HepG2 (cell line): Measurements from ENCODE around the gene TUG1. TPM values are rescaled to one million over a fixed set of nuclear protein-coding genes. Genes with fewer than 3 reads are reported as not detected.

Experiments used
- CEBPB ChIP-seq: IDR thresholded peaks from 2 replicates; pipeline ENCODE4 v1.6.1; 2011; ENCODE audit warnings: low read depth, low read length, improper control_type of control experiment, borderline replicate concordance
- DMAP1 ChIP-seq: IDR thresholded peaks from 2 replicates; pipeline ENCODE4 v1.6.1; 2016
- FOXA1 ChIP-seq, 2 experiments: fragments of 450-650 bp in 1 of 2; sonication (generic) in 1 of 2; formaldehyde crosslinking in 1 of 2; IDR thresholded peaks; 2 replicates each; pipeline versions ENCODE4 v1.4.0 to v1.6.1; 2016 to 2020; ENCODE audit warnings: missing genetic modification reagents in 1 of 2
- HDAC1 ChIP-seq: sonication (generic); formaldehyde crosslinking; IDR thresholded peaks from 2 replicates; pipeline ENCODE4 v1.5.1; 2020; ENCODE audit warnings: mild to moderate bottlenecking, missing genetic modification reagents
- KDM5B ChIP-seq: sonication (generic); formaldehyde crosslinking; IDR thresholded peaks from 2 replicates; pipeline ENCODE4 v1.4.0; 2020; ENCODE audit warnings: missing genetic modification reagents, mild to moderate bottlenecking, borderline replicate concordance
- KMT2A ChIP-seq: sonication (generic); formaldehyde crosslinking; IDR thresholded peaks from 2 replicates; pipeline ENCODE4 v1.4.0; 2020; ENCODE audit warnings: missing genetic modification reagents
- KMT2B ChIP-seq: IDR thresholded peaks from 2 replicates; pipeline ENCODE4 v1.6.1; 2016; ENCODE audit warnings: missing genetic modification reagents, missing compliant biosample characterization
- MED13 ChIP-seq: sonication (generic); formaldehyde crosslinking; IDR thresholded peaks from 2 replicates; pipeline ENCODE4 v1.5.0; 2020; ENCODE audit warnings: missing genetic modification reagents
- NFIB ChIP-seq: sonication (generic); formaldehyde crosslinking; IDR thresholded peaks from 2 replicates; pipeline ENCODE4 v1.9.0; 2021; ENCODE audit warnings: missing genetic modification reagents, mild to moderate bottlenecking, borderline replicate concordance
- SOX13 ChIP-seq, 3 experiments: fragments of 450-650 bp in 1 of 3; sonication (generic) in 1 of 3; formaldehyde crosslinking in 1 of 3; IDR thresholded peaks in 2 of 3; conservative IDR thresholded peaks in 1 of 3; 2 replicates each; pipeline versions ENCODE4 v1.5.0 to v1.6.1; 2016 to 2020; ENCODE audit warnings: antibody characterized with exemption in 1 of 3, mild to moderate bottlenecking in 1 of 3, missing compliant biosample characterization in 1 of 3, missing genetic modification reagents in 1 of 3, moderate library complexity in 1 of 3
- YEATS4 ChIP-seq: sonication (generic); formaldehyde crosslinking; IDR thresholded peaks from 2 replicates; pipeline ENCODE4 v1.4.0; 2020; ENCODE audit warnings: missing genetic modification reagents, borderline replicate concordance
- ZBTB7B ChIP-seq: sonication (generic); formaldehyde crosslinking; IDR thresholded peaks from 2 replicates; pipeline ENCODE4 v1.4.0; 2020; ENCODE audit warnings: missing genetic modification reagents
- ZFY ChIP-seq: sonication (generic); formaldehyde crosslinking; IDR thresholded peaks from 2 replicates; pipeline ENCODE4 v1.4.0; 2020; ENCODE audit warnings: missing genetic modification reagents
- ZKSCAN5 ChIP-seq: sonication (generic); formaldehyde crosslinking; IDR thresholded peaks from 2 replicates; pipeline ENCODE4 v1.5.1; 2020; ENCODE audit warnings: mild to moderate bottlenecking, missing genetic modification reagents
- ZNF253 ChIP-seq: sonication (generic); formaldehyde crosslinking; IDR thresholded peaks from 2 replicates; pipeline ENCODE4 v1.8.0; 2022; ENCODE audit warnings: mild to moderate bottlenecking, missing genetic modification reagents, borderline replicate concordance
- ZNF44 ChIP-seq: sonication (generic); formaldehyde crosslinking; IDR thresholded peaks from 2 replicates; pipeline ENCODE4 v1.5.1; 2020; ENCODE audit warnings: mild to moderate bottlenecking, missing genetic modification reagents
- ZSCAN12 ChIP-seq: sonication (generic); formaldehyde crosslinking; IDR thresholded peaks from 2 replicates; pipeline ENCODE4 v1.9.0; 2021; ENCODE audit warnings: mild to moderate bottlenecking, missing genetic modification reagents
- polyA plus RNA-seq, 8 experiments: library from polyadenylated mRNA; depleted of rRNA in 3 of 8; stranded (reverse) in 7 of 8; unstranded in 1 of 8; fragments of >200 nt; fragmentation: Illumina TruSeq in 4 of 8; extraction: Trizol in 4 of 8; gene quantifications; 2 replicates each; pipeline versions ENCODE4 v1.2.1 to v1.2.3, GENCODE V29; 2011 to 2016; ENCODE audit warnings: low read depth in 4 of 8, missing spikeins in 1 of 8, mixed read lengths in 1 of 8; ENCODE audit not compliant: insufficient read depth in 1 of 8
- total RNA-seq, 5 experiments: library from RNA; depleted of rRNA; stranded (reverse); fragments of >200 nt; fragmentation: Illumina TruSeq; extraction: Trizol; gene quantifications; 2 replicates each; pipeline ENCODE4 v1.2.3, GENCODE V29; 2016; ENCODE audit warnings: low read depth in 1 of 5
- TF ChIP-seq, protein P1 (sequence below): sonication (generic); formaldehyde crosslinking; IDR thresholded peaks from 2 replicates; pipeline ENCODE4 v1.4.0; 2020; ENCODE audit warnings: missing genetic modification reagents, mild to moderate bottlenecking, borderline replicate concordance
- TF ChIP-seq, protein P2 (sequence below): sonication (generic); formaldehyde crosslinking; IDR thresholded peaks from 2 replicates; pipeline ENCODE4 v1.8.1; 2023; ENCODE audit warnings: mild to moderate bottlenecking, missing genetic modification reagents
- TF ChIP-seq, protein P3 (sequence below): IDR thresholded peaks from 2 replicates; pipeline ENCODE4 v1.6.1; 2018; ENCODE audit warnings: missing genetic modification reagents, mild to moderate bottlenecking, missing compliant biosample characterization
- TF ChIP-seq, protein P4 (sequence below): sonication (generic); formaldehyde crosslinking; IDR thresholded peaks from 2 replicates; pipeline ENCODE4 v1.8.0; 2023; ENCODE audit warnings: mild to moderate bottlenecking, missing genetic modification reagents
- TF ChIP-seq, protein P5 (sequence below): sonication (generic); formaldehyde crosslinking; conservative IDR thresholded peaks from 2 replicates; pipeline ENCODE4 v1.8.1; 2023; ENCODE audit warnings: missing genetic modification reagents

TUG1 gene
- total and polyA plus RNA-seq, 2 of the 13 experiments (the other 11 are each of a cell fraction or from before 2014, with no cell fraction given): 35.2 to 122 TPM

DNA sequence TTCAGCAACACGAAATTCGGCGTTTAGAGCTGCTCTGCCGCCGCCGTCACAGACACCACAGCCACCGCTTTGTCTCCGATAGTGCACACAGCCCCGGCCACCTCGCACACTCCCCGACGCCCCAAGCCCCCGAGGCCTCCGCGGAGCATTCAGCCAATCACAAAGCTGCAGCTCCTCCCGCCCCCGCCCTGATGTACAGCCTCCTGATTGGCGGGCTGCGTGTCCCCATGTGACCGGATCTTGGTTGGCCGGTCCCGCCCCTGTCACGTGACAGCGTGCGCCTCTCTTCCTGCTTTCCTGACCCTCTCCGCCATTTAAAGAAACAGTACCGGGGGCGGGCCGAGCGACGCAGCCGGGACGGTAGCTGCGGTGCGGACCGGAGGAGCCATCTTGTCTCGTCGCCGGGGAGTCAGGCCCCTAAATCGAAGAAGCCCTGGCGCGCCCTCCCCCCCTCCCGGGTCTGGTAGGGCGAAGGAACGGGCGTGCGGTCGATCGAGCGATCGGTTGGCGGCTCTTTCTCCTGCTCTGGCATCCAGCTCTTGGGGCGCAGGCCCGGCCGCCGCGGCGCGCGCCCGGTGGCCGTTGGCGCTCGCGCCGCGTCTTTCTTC is at the start of gene TUG1 (continued):
- TF ChIP-seq, protein P1, sequence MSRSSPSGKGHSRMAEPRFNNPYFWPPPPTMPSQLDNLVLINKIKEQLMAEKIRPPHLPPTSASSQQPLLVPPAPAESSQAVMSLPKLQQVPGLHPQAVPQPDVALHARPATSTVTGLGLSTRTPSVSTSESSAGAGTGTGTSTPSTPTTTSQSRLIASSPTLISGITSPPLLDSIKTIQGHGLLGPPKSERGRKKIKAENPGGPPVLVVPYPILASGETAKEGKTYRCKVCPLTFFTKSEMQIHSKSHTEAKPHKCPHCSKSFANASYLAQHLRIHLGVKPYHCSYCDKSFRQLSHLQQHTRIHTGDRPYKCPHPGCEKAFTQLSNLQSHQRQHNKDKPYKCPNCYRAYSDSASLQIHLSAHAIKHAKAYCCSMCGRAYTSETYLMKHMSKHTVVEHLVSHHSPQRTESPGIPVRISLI (CRISPR knock-in tag): peak; percentile 30; the same call in 1 of the 2 replicates
- TF ChIP-seq ZKSCAN5 (CRISPR knock-in tag): no peak
- 0 out of 2 replicates have a peak, but pooled peaks have one; percentile 7 for TF ChIP-seq SOX13 (IDR thresholded peaks at IDR 0.05)
- peak in 1 of 2 experiments; percentile 50; a peak in 1 of 4 replicates for TF ChIP-seq SOX13 (CRISPR knock-in tag; conservative IDR thresholded peaks at IDR 0.05 in 1 of 2, IDR thresholded peaks at IDR 0.05 in 1 of 2)
- TF ChIP-seq KMT2B (CRISPR knock-in tag): peak; percentile 75
- peak; percentile 85 for TF ChIP-seq YEATS4 (CRISPR knock-in tag)
- no peak for TF ChIP-seq ZNF44 (CRISPR knock-in tag)
- TF ChIP-seq MED13 (CRISPR knock-in tag): no peak
- TF ChIP-seq, protein P2, sequence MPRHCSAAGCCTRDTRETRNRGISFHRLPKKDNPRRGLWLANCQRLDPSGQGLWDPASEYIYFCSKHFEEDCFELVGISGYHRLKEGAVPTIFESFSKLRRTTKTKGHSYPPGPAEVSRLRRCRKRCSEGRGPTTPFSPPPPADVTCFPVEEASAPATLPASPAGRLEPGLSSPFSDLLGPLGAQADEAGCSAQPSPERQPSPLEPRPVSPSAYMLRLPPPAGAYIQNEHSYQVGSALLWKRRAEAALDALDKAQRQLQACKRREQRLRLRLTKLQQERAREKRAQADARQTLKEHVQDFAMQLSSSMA (CRISPR knock-in tag): peak; percentile 92
- peak; percentile 43; the same call in 1 of the 2 replicates for TF ChIP-seq DMAP1
- no peak for TF ChIP-seq NFIB
- TF ChIP-seq, protein P3, sequence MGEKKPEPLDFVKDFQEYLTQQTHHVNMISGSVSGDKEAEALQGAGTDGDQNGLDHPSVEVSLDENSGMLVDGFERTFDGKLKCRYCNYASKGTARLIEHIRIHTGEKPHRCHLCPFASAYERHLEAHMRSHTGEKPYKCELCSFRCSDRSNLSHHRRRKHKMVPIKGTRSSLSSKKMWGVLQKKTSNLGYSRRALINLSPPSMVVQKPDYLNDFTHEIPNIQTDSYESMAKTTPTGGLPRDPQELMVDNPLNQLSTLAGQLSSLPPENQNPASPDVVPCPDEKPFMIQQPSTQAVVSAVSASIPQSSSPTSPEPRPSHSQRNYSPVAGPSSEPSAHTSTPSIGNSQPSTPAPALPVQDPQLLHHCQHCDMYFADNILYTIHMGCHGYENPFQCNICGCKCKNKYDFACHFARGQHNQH (CRISPR knock-in tag): peak; percentile 46
- no peak for TF ChIP-seq ZBTB7B (CRISPR knock-in tag)
- 0 out of 2 replicates have a peak, but pooled peaks have one; percentile 53 for TF ChIP-seq KMT2A (CRISPR knock-in tag)
- TF ChIP-seq KDM5B (CRISPR knock-in tag): peak; percentile 71
- no peak for TF ChIP-seq ZNF253 (CRISPR knock-in tag)
- TF ChIP-seq, protein P4, sequence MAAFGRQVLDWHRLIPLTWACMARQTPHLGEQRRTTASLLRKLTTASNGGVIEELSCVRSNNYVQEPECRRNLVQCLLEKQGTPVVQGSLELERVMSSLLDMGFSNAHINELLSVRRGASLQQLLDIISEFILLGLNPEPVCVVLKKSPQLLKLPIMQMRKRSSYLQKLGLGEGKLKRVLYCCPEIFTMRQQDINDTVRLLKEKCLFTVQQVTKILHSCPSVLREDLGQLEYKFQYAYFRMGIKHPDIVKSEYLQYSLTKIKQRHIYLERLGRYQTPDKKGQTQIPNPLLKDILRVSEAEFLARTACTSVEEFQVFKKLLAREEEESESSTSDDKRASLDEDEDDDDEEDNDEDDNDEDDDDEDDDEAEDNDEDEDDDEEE (CRISPR knock-in tag): peak; percentile 87
- TF ChIP-seq, protein P5, sequence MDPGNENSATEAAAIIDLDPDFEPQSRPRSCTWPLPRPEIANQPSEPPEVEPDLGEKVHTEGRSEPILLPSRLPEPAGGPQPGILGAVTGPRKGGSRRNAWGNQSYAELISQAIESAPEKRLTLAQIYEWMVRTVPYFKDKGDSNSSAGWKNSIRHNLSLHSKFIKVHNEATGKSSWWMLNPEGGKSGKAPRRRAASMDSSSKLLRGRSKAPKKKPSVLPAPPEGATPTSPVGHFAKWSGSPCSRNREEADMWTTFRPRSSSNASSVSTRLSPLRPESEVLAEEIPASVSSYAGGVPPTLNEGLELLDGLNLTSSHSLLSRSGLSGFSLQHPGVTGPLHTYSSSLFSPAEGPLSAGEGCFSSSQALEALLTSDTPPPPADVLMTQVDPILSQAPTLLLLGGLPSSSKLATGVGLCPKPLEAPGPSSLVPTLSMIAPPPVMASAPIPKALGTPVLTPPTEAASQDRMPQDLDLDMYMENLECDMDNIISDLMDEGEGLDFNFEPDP: no peak
- TF ChIP-seq ZSCAN12 (CRISPR knock-in tag): no peak
- peak; percentile 52; the same call in 1 of the 2 replicates for TF ChIP-seq HDAC1 (CRISPR knock-in tag)
- no peak for TF ChIP-seq CEBPB
- no peak for TF ChIP-seq FOXA1 (IDR thresholded peaks at IDR 0.05)
- TF ChIP-seq FOXA1 (CRISPR knock-in tag; IDR thresholded peaks at IDR 0.05): 0 out of 2 replicates have a peak, but pooled peaks have one; percentile 10
- TF ChIP-seq ZFY: peak; percentile 75
